ENCODE results near the gene EPC1. TPM values are rescaled to one million over a fixed set of nuclear protein-coding genes. Genes with fewer than 3 reads are reported as not detected.
"Not testable (repeated sequence)": the region's sequence is repeated elsewhere in the genome, so short reads cannot be mapped to it uniquely, and the experiment has no call there.

Gene EPC1

DNA sequence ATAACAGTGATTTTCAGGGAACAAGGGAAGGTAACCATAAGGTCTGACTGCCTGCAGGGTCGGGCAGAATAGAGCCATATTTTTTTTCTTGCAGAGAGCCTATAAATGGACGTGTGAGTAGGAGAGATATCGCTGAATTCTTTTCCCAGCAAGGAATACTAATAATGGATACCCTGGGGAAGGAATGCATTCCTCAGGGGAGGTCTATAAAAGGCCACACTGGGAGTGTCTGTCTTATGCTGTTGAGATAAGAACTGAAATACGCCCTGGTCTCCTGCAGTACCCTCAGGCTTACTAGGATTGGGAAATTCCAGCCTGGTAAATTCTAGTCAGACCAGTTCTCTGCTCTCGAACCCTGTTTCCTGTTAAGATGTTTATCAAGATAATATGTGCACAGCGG lies 127.8 kb downstream of the EPC1 start:
- H3K23ac ChIP-seq (ENCODE audit: low read depth, low read length, poor library complexity), result not testable (repeated sequence)

DNA sequence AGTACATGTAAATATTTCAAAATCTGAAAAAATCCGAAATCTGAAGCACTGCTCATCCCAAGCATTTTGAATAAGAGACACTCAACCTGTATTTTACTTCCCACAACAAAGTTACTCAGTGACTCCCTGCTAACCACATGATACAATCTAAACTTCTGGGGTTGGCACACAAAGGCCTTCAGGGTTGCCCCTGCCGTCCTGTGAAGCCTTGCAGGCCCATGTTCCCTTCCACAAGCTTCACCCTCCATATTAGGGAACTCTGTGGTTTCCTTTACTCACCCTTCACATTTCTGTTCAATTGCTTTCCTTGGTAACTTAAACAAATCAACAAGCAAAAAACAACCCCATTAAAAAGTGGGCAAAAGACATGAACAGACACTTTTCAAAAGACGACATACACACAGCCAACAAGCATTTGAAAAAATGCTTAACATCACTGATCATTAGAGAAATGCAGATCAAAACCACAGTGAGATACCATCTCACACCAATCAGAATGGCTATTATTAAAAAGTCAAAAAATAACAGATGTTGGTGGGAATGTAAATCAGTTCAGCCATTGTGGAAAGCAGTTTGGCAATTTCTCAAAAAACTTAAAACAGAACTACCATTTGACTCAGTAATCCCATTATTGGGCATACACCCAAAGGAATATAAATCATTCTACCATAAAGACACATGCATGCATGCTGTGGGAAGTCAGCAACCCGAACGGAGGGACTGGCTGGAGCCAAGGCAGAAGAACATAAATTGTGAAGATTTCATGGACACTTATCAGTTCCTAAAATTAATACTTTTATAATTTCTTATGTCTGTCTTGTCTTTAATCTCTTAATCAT lies 128.5 kb downstream of the EPC1 start:
- not testable (repeated sequence) for H3K4me3 ChIP-seq (ENCODE audit: low read length in 2 of 2); H3K23ac ChIP-seq (ENCODE audit: low read depth, low read length, poor library complexity); H2BK120ac ChIP-seq (ENCODE audit: low read depth, low read length); H3K4me2 ChIP-seq (ENCODE audit: insufficient read depth, low read length, poor library complexity, severe bottlenecking); H4K8ac ChIP-seq (ENCODE audit: low read depth, low read length); DNase-seq (ENCODE audit: low spot score); H3K18ac ChIP-seq (ENCODE audit: low read length); H2BK12ac ChIP-seq (ENCODE audit: low read length); H2BK5ac ChIP-seq (ENCODE audit: low read length); H2AFZ ChIP-seq (ENCODE audit: low read length); H3K9me3 ChIP-seq (replicated peaks in 1 of 2; ENCODE audit: control insufficient read depth in 2 of 2, insufficient read depth in 1 of 2, low read depth in 1 of 2, low read length in 2 of 2); H2AK5ac ChIP-seq (ENCODE audit: low read depth, low read length); H4K91ac ChIP-seq (ENCODE audit: low read depth, low read length, poor library complexity); H3K27ac ChIP-seq (replicated peaks; ENCODE audit: low read length); H2BK15ac ChIP-seq (ENCODE audit: low read length); H3K4ac ChIP-seq (ENCODE audit: low read length); H3K14ac ChIP-seq (ENCODE audit: low read length); H3K9ac ChIP-seq (ENCODE audit: low read depth, low read length, poor library complexity); H3K4me1 ChIP-seq (ENCODE audit: control insufficient read depth in 2 of 2, insufficient read depth in 1 of 2, low read depth in 1 of 2, low read length in 2 of 2); H3K36me3 ChIP-seq (replicated peaks in 1 of 2; ENCODE audit: control insufficient read depth in 2 of 2, insufficient read depth in 2 of 2, low read length in 2 of 2); H3K27me3 ChIP-seq (ENCODE audit: control insufficient read depth in 3 of 3, insufficient read depth in 3 of 3, low read depth in 1 of 3, low read length in 3 of 3); H3K79me1 ChIP-seq (ENCODE audit: low read depth, low read length)
- no CpG with 5 or more reads among the region's 5 CpGs for WGBS, 2 donors (ENCODE audit: extremely low coverage in 2 of 2, insufficient read length in 2 of 2, insufficient replicate concordance in 1 of 2)

More for the DNA sequence above, 127.8 kb downstream of the EPC1 start:
- H2BK5ac ChIP-seq (ENCODE audit: low read length); H2AK5ac ChIP-seq (ENCODE audit: low read depth, low read length); H3K4ac ChIP-seq (ENCODE audit: low read length); H3K79me1 ChIP-seq (ENCODE audit: low read depth, low read length); H3K9ac ChIP-seq (ENCODE audit: low read depth, low read length, poor library complexity); H2AFZ ChIP-seq (ENCODE audit: low read length); H3K4me2 ChIP-seq (ENCODE audit: insufficient read depth, low read length, poor library complexity, severe bottlenecking); H2BK120ac ChIP-seq (ENCODE audit: low read depth, low read length); H3K27me3 ChIP-seq (ENCODE audit: control insufficient read depth in 3 of 3, insufficient read depth in 3 of 3, low read depth in 1 of 3, low read length in 3 of 3); H3K14ac ChIP-seq (ENCODE audit: low read length); H3K4me1 ChIP-seq (ENCODE audit: control insufficient read depth in 2 of 2, insufficient read depth in 1 of 2, low read depth in 1 of 2, low read length in 2 of 2); H4K8ac ChIP-seq (ENCODE audit: low read depth, low read length); H3K4me3 ChIP-seq (ENCODE audit: low read length in 2 of 2); DNase-seq (ENCODE audit: low spot score); H2BK12ac ChIP-seq (ENCODE audit: low read length); H3K18ac ChIP-seq (ENCODE audit: low read length); H3K27ac ChIP-seq (replicated peaks; ENCODE audit: low read length); H4K91ac ChIP-seq (ENCODE audit: low read depth, low read length, poor library complexity); H2BK15ac ChIP-seq (ENCODE audit: low read length); H3K9me3 ChIP-seq (replicated peaks in 1 of 2; ENCODE audit: control insufficient read depth in 2 of 2, insufficient read depth in 1 of 2, low read depth in 1 of 2, low read length in 2 of 2); H3K36me3 ChIP-seq (replicated peaks in 1 of 2; ENCODE audit: control insufficient read depth in 2 of 2, insufficient read depth in 2 of 2, low read length in 2 of 2): not testable (repeated sequence)
- WGBS, 2 donors (ENCODE audit: extremely low coverage in 2 of 2, insufficient read length in 2 of 2, insufficient replicate concordance in 1 of 2), result no CpG with 5 or more reads among the region's 6 CpGs

Small RNA genes within 50 kb of the gene (small RNA-seq; reads per million reads assigned to genes)
- not detected for gene RNU6-1244P (ENCODE audit: insufficient read depth)

Measured in neuronal stem cell (in vitro differentiated cells).